Bronchial epithelial cell (primary cell): Measurements from ENCODE around the gene ATOH1. TPM values are rescaled to one million over a fixed set of nuclear protein-coding genes. Genes with fewer than 3 reads are reported as not detected.

Source experiments
- DNase-seq: peaks from one replicate; pipeline ENCODE4 v3.0.0-alpha.2; 2010; ENCODE audit warnings: low read depth
- FAIRE-seq: peaks from 2 replicates; lab custom pipeline; 2011; peaks lifted over from hg19 to GRCh38; lab: Jason Lieb, UNC
- H3K27me3 ChIP-seq: 2 replicates; pipeline ENCODE4 v1.5.1; 2011; ENCODE audit warnings: low read length; ENCODE audit not compliant: control insufficient read depth, insufficient read depth
- H3K36me3 ChIP-seq: 2 replicates; pipeline ENCODE4 v1.5.1; 2011; ENCODE audit warnings: low read length; ENCODE audit not compliant: control insufficient read depth, insufficient read depth
- H3K4me3 ChIP-seq: 2 replicates; pipeline ENCODE4 v1.5.1; 2011; ENCODE audit warnings: mild to moderate bottlenecking, low read depth, low read length, control low read depth
- CTCF ChIP-seq: IDR thresholded peaks from 2 replicates; pipeline ENCODE4 v1.5.1; 2011; ENCODE audit warnings: mild to moderate bottlenecking, moderate library complexity, low read length, control low read depth, inconsistent platforms; ENCODE audit not compliant: insufficient read depth, severe bottlenecking
- total RNA-seq: library from RNA; depleted of rRNA; stranded (reverse); fragments of >200 nt; gene quantifications from 2 replicates; pipeline ENCODE4 v1.2.1, GENCODE V29; 2014

Gene ATOH1
- total RNA-seq, 1 donor from 2014 or later = not detected

DNA sequence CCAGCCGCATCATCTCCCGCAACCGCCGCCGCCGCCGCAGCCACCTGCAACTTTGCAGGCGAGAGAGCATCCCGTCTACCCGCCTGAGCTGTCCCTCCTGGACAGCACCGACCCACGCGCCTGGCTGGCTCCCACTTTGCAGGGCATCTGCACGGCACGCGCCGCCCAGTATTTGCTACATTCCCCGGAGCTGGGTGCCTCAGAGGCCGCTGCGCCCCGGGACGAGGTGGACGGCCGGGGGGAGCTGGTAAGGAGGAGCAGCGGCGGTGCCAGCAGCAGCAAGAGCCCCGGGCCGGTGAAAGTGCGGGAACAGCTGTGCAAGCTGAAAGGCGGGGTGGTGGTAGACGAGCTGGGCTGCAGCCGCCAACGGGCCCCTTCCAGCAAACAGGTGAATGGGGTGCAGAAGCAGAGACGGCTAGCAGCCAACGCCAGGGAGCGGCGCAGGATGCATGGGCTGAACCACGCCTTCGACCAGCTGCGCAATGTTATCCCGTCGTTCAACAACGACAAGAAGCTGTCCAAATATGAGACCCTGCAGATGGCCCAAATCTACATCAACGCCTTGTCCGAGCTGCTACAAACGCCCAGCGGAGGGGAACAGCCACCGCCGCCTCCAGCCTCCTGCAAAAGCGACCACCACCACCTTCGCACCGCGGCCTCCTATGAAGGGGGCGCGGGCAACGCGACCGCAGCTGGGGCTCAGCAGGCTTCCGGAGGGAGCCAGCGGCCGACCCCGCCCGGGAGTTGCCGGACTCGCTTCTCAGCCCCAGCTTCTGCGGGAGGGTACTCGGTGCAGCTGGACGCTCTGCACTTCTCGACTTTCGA is 654 bp downstream of the ATOH1 start:
- no peaks in the 10 kb centered on the region for H3K36me3 ChIP-seq
- peaks cover 28% of the 10 kb centered on the region for H3K27me3 ChIP-seq
- TF ChIP-seq CTCF = no peak
- H3K4me3 ChIP-seq = no peak overlapping the region
- FAIRE-seq (no peak), DNase-seq (no peak)

DNA sequence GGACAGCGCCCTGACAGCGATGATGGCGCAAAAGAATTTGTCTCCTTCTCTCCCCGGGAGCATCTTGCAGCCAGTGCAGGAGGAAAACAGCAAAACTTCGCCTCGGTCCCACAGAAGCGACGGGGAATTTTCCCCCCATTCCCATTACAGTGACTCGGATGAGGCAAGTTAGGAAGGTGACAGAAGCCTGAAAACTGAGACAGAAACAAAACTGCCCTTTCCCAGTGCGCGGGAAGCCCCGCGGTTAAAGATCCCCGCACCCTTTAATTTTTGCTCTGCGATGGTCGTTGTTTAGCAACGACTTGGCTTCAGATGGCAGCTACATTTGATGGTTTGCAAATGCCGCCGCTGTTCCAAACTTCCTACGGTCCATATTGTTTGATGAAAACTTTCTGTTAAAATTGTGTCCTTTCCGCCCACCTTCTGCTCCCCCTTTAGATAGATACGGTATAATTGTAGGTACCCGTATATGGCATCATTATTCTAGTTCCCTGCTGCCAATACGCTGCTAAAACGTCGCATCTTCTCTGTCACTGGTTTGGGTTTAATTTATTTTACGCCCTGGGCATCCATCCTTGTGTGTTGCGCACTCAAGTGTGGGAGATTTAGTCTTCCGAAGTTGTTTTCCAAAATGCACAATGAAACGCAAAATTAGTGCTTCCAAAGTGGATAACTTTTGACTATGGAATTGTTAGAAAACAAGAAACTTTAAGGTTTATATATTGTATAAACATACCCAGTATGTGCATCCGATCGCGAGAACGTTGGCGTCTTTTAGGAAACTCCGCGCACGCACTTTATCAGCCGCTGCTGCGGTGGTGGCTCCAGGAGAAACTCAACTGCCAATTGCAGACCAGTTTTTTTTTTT is 1.5 kb downstream of the ATOH1 start:
- Histone ChIP-seq H3K4me3 (no peak overlapping the region), H3K36me3 (no peaks in the 10 kb centered on the region), H3K27me3 (peaks cover 31% of the 10 kb centered on the region)
- no peak for DNase-seq
- no peak for TF ChIP-seq CTCF
- no peak for FAIRE-seq

DNA sequence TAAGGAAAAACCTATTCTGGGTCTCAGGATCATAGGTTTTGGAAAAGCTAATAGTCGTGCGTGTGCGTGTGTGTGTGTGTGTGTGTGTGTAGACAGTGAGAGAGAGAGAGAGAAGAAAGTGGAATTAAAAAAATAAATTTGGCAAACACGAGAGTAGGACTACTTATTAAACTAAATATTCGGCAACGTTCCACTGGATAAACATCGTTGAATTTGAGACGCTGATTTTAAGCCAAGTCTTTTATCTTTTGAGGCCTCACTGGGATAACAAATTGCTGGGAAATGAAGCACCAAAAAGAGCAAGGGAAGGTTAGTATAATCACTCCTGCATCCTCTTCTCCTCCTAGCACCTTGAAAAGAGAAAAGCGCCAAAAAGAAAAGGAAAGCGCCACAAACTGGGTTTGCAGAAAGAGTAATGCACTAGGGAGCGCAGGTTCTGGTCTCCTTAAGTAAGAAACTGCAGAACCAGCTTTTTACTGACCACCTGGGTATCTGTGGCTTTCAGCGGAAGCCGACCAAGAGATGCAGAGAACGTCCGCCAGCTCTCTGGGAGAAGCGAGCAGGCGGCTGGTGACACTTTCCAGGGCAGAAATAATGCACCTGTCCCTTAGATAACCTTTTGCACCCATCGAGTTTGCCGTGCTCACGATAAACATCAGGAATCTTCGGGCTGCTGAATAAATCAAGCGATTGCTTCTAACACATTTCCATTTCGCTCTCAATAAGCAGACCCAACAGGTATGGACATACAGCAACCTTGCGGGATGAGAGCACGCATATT is 3.4 kb downstream of the ATOH1 start:
- TF ChIP-seq CTCF = no peak
- H3K4me3 ChIP-seq = no peak overlapping the region
- no peak for DNase-seq
- peaks cover 31% of the 10 kb centered on the region for H3K27me3 ChIP-seq
- no peaks in the 10 kb centered on the region for H3K36me3 ChIP-seq
- FAIRE-seq = no peak

DNA sequence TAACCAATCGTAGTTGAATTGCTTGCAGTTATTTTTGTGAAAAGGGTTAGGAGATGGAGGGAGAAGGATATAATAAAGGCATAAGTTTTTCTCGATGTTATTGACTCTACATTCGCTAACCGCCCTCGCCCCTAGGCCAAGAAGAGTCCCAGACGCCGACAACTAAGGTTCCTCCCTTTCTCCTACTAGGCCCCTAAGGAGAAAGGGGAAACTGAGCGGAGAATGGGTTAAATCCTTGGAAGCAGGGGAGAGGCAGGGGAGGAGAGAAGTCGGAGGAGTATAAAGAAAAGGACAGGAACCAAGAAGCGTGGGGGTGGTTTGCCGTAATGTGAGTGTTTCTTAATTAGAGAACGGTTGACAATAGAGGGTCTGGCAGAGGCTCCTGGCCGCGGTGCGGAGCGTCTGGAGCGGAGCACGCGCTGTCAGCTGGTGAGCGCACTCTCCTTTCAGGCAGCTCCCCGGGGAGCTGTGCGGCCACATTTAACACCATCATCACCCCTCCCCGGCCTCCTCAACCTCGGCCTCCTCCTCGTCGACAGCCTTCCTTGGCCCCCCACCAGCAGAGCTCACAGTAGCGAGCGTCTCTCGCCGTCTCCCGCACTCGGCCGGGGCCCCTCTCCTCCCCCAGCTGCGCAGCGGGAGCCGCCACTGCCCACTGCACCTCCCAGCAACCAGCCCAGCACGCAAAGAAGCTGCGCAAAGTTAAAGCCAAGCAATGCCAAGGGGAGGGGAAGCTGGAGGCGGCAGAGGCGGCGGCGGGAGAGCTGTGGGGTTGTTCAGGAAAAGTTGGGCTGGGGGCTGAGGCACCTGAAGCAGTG is 5.9 kb downstream of the ATOH1 start:
- Histone ChIP-seq H3K36me3 (no peaks in the 10 kb centered on the region), H3K4me3 (no peak overlapping the region), H3K27me3 (peaks cover 22% of the 10 kb centered on the region)
- no peak for FAIRE-seq
- TF ChIP-seq CTCF = no peak
- no peak for DNase-seq

GRCh38 chr4:93835929-93836328 is 7.4 kb downstream of the ATOH1 start:
- peaks cover 15% of the 10 kb centered on the region for H3K27me3 ChIP-seq
- no peak for DNase-seq

More at GRCh38 chr4:93835929-93836328, 7.4 kb downstream of the ATOH1 start:
- no peak overlapping the region for H3K4me3 ChIP-seq
- no peak for TF ChIP-seq CTCF
- no peak for FAIRE-seq
- no peaks in the 10 kb centered on the region for H3K36me3 ChIP-seq
